ENCODE data around the gene CNBP. TPM values are rescaled to one million over a fixed set of nuclear protein-coding genes. Genes with fewer than 3 reads are reported as not detected.

CNBP gene
- total and polyA plus RNA-seq, 2 of the 13 experiments (the other 11 are each of a cell fraction or from before 2014, with no cell fraction given): 282 to 354 TPM

GRCh38 chr3:129123314-129124060 is 60.2 kb downstream of the CNBP start (continued):
- TF ChIP-seq ZNF597 (CRISPR knock-in tag; IDR thresholded peaks at IDR 0.05): no peak
- 0 out of 2 replicates have a peak, but pooled peaks have one; percentile 12 for TF ChIP-seq HOXD1 (CRISPR knock-in tag; IDR thresholded peaks at IDR 0.05)
- no peak for TF ChIP-seq CREM (IDR thresholded peaks at IDR 0.05)
- no peak for TF ChIP-seq CREM (CRISPR knock-in tag; IDR thresholded peaks at IDR 0.05)
- no peak for TF ChIP-seq ZNF800 (CRISPR knock-in tag; IDR thresholded peaks at IDR 0.05)
- TF ChIP-seq UBTF (CRISPR knock-in tag; IDR thresholded peaks at IDR 0.05): peak; percentile 57
- TF ChIP-seq HHEX (CRISPR knock-in tag; IDR thresholded peaks at IDR 0.05): no peak
- peak; percentile 18; the same call in 1 of the 2 replicates for TF ChIP-seq NCOR1 (IDR thresholded peaks at IDR 0.05; ENCODE audit: borderline replicate concordance, low read length)
- TF ChIP-seq CBX5 (CRISPR knock-in tag; IDR thresholded peaks at IDR 0.05; ENCODE audit: borderline replicate concordance): no peak
- TF ChIP-seq ZMYM4 (CRISPR knock-in tag; IDR thresholded peaks at IDR 0.05): no peak; the same call in 1 of the 2 replicates
- no peak for TF ChIP-seq ATAD3A (CRISPR knock-in tag; IDR thresholded peaks at IDR 0.05)
- no peak for TF ChIP-seq HCFC1 (IDR thresholded peaks at IDR 0.05; ENCODE audit: low read depth, low read length)
- TF ChIP-seq ZNF580 (CRISPR knock-in tag; IDR thresholded peaks at IDR 0.05; ENCODE audit: borderline replicate concordance, low read depth): 0 out of 2 replicates have a peak, but pooled peaks have one; percentile 52
- no peak for TF ChIP-seq JARID2 (CRISPR knock-in tag; IDR thresholded peaks at IDR 0.05; ENCODE audit: insufficient replicate concordance)
- TF ChIP-seq ZNF710 (CRISPR knock-in tag; IDR thresholded peaks at IDR 0.05; ENCODE audit: borderline replicate concordance): no peak
- TF ChIP-seq WIZ (CRISPR knock-in tag; IDR thresholded peaks at IDR 0.05): no peak
- no peak for TF ChIP-seq SETDB1 (CRISPR knock-in tag; IDR thresholded peaks at IDR 0.05; ENCODE audit: borderline replicate concordance)
- peak; percentile 85 for TF ChIP-seq ZFX (CRISPR knock-in tag; IDR thresholded peaks at IDR 0.05; ENCODE audit: low read depth)

Data from HepG2 (cell line).